NCI-H2196 treated with DMSO at 0.1 percent for 48 hours (cell line): Measurements from ENCODE around the gene ABCB9.
A peak's percentile ranks its signal among the peaks of the same experiment; 100 is the strongest.
"Not testable (repeated sequence)": the region's sequence is repeated elsewhere in the genome, so short reads cannot be mapped to it uniquely, and the experiment has no call there.

Experiments used
- DNase-seq: peaks from one replicate; lab custom pipeline; 2025; ENCODE audit not compliant: unreplicated experiment; lab: John Stamatoyannopoulos, UW

ABCB9 gene

DNA sequence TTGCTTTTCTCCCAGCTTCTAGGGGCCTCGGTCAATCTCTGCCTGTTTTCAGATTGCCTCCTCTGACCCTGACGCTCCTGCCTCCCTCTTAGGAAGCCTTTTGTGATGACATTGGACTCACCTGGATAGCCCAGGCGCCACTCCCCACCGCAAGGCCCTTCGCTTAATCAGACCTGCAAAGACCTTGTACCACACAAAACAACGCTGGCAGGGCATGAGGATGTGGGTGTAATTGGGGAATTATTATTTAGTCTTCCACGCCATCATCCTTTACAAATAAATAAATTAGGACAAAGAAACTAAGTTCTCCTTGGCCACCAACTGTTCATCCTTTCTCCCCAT, 62.6 kb downstream of the ABCB9 start:
- no peak for DNase-seq

DNA sequence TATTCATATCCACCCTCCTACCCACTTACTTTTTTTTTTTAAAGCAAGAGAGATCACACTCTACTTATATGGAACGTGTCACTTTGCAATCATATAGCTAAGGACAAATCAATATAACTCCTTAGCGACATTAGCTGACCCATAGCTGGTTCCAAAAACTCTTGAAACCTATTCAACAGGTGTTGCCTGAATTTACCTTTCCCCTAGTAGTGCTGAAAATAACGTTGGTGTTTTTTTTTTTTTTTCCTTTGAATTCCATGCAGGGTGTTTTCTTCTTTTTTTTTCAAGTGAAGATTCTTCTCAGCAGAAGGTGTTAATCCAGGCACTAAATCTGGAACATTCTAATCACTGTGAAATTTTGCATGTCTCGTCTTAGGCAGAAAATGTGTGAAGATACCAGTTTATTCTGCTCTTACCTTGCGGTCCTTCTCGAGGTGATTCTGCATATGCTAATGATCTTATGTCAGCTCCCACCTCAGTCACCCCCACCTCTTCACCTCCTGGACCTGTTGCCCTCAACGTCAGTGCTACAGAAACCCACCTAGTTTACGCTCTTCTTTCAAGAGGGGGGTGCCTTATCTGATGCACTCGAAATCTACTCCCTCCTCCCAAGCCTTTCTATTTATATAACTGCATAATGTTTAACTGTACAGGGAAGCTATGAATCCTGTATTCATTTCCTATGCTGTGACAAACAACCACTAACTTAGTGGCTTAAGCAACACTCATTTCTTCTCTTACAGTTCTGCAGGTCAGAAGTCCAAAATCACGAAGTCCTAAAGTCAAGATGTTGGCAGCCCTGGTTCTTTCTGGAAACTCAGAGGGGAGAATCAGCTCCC, 63.2 kb downstream of the ABCB9 start:
- DNase-seq = no peak

DNA sequence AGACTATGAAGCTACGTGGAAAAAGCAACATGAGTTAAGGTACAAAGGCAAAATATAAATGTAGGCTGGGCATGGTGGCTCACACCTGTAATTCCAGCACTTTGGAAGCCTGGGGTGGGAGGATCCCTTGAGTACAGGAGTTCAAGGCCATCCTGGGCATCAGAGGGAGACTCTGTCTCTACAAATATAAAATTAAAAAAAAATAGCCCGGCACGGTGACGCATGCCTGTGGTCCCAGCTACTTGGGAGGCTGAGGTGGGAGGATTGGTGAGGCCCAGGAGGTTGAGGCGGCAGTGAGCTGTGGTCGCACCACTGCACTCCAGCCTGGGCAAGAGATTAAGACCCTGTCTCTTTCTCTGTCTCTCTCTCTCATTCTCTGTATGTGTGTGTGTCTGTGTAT, 66.4 kb downstream of the ABCB9 start:
- no peak for DNase-seq

DNA sequence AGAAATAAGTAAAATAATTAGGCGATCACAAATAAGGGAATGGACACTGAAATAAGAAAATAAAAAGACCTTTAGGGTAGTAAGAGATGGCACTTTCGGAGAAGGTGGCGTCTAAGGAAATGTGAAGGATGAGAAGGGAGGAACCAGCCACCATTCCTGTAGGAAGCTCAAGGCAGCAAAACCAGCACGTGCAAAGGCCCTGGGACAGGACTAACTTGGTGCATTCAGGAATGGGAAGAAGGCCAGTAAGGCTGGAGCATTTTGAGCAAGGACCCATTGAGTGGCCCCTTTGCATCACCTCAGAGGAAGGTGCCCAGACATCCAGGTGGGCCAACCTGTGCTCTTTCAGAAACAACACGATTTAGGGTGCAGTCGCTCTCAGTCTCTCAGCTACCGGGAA, 69.6 kb downstream of the ABCB9 start:
- no peak for DNase-seq

DNA sequence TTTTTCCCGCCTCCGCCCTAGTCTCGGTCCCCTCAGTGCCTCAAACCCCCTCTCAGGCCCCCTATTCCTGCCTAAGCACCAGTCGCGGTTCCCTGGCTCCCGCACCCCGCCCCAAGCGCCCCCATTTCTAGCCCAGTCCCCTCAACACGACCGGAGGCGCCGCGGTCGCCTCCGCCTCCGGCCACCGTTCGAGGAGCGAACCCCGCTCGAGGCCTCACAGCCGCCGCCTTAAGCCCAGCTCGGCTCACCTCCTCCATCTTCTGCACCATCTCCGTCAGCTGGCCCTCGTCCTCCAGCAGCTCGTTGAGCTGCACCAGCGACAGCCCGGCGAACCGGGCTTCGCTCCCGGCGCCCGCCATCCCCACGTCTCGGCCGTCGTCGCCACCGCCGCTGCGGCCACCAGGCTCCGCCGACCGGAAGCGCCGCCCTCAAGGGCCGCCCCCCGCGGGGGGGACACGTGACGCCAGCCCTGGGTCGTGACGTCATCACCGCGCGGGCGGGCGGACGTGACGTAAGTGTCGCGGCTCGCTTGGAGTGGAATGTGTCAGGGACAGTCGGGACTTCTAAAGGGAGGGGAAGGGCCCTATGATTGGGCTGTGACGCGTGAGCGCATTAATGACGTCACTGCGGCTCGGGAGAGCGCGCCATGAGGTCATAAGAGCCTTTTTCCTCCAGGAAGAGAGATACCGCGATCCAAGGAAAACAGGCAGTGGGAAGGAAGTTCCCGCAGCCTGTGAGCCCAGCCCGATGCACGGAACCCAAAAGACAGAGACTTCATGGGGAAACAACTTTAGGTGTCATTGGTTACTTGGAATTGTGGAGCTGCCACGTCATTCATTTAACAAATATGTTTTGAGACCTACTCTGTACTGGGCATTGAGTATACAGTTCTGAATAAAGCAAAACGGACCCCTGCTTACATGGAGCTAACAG, 70.3 kb downstream of the ABCB9 start, which contains the start of gene VPS37B:
Gene VPS37B (minus strand): TSS at position 421 of the 933 bp plus-strand sequence. CDS start 62 bp downstream, at position 359.
- peak; percentile 49 for DNase-seq

DNA sequence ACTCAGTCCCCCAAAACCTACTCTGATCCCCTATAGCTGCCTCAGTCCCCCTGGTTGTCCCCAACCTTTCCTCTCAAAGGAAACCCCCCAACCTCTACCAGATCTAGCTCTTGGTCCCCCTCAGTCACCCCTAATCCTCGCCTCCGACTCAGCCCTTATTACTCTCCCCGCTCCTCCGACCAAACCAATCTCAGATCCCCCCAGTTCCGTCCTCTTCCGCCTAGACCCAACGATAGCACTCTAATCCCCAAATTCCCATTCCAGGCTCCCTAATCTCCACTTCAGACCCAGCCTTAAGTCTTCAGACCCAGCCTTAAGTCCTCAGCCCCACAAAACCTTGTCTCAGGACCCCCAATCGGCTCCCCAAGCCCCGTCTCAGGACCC, 71.0 kb downstream of the ABCB9 start:
- DNase-seq = no peak

DNA sequence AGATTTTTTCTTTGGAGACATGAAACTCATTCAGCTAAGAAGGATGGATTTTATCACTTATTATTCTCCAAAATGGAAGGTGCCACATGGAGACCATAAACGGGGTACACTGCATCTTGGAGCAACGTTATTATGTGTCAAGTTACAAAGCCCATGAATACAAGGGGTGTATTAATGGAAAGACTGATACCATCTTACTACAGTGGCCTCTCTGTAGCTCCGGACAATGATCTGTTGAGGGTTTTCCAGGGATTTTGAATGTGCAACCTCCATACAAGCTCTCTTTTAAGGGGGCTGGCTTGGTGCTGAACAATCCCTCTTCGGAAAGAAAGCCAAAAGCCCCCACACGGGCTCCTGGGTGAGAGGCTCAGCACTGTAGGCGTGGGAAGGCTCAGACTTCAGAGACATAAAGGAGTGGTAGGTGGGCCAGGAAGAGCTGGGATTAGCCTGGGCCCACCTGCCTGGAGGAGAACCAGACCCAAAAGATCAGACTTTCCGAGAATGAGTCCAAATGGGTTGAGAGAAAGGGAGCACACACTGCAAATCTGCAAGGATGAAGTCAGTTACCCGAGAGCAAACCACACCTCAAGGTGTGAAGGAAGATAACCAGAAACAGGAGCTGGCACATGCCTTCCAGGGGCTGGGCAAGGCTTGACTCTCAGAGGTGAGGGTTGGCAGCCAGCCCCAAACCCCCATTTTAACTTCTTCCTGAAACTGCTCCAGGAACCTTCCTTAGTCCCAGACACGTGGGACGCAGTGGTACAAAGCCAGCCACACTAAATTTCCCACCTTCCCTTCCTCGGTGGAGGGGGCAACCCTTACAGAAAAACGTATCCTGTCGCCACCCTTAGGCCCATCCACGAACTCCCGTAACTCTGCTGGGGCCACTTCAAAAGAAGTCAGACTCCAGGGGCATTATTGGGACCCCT, 71.8 kb downstream of the ABCB9 start:
- no peak for DNase-seq

DNA sequence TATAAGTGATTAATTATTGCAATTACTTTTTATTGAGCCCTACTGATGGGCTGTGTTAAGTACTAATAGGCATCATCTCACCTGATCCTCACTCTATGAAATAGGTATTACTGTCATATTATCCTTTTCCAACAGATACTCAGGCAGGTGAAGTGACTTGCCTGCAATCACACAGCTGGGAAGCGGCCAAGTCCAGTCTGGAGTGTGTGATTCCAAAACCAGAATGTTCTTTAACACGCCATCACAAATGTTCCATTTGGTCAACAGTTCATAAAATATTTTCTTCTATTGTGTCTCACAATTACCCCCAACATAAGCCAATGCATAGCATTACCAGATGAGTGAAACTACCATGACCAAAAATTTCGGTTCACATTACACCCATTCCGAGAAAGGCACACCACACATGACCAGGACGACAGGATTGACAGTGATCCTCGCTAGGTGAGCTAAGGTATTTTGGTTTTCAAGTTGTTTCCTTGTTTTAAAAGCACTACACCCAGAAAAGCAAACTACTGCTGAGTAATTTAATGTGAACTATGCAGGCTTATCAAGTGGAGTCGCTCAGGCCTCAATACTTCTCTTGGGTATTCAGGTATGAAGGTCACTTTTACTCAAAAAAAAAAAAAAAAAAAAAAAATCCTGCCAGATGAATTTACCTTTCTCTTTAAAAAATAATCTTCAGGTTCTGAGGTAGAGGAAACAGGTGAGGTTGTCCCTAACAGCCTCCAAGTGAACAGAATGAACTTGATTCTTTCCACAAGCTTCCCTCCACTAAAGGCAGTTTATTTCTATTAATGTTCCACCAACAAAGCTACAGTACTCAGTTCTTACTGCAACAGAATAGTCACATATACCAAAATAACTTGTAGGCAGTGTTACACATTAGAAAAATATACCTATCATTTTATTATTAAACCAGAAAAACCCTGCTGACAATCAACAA, 72.8 kb downstream of the ABCB9 start:
- DNase-seq = no peak

DNA sequence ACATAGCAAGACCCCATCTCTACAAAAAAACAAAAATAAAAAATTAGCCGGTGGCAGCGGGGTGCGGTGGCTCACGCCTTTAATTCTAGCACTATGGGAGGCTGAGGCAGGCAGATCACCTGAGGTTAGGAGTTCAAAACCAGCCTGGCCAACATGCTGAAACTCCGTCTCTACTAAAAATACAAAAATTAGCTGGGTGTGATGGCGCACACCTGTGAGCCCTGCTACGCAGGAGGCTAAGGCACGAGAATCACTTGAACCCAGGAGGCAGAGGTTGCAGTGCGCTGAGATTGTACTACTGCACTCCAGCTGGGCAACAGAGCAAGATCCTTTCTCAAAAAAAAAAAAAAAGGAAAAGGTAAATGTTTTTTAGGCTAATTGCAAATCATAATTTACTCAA, 73.5 kb downstream of the ABCB9 start:
- not testable (repeated sequence) for DNase-seq

DNA sequence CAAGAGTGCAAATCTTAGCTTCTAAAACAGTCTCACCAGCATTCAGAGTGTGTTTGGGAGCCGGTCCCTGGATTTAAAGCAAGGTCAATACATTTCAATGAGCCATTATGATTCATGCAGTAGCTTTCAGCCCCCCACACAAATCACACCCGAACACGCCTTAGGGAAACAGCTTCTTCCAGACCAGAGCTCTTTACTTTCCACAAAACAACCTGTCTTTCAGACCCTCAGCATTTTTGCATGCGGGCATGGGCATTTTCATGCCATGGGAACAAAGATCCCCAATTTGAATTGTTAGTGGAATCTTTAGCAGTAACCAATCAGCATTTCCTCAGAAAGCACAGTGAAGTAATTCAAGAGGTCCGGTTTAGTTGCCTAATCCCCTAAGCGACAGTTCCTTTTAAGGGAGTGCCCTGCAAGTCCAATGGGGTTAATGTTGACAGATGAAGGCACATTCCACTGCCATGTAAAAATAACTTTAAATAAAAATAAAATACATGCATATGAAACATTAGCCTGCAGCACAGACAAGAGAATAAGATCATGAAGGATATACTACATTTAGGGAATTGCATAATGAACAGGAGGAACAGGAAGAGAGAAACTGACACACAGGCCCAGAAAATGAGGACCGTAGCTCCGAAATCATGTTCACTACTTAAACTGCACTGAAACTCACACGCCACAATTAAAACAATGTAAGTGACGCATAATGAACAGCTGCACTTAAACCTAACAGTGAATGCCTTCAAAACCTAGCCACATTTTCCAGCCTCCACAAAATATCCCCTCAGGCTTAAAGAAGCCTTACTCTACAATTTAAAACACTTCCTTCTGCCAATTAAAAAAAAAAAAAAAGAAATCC, 74.4 kb downstream of the ABCB9 start:
- no peak for DNase-seq

DNA sequence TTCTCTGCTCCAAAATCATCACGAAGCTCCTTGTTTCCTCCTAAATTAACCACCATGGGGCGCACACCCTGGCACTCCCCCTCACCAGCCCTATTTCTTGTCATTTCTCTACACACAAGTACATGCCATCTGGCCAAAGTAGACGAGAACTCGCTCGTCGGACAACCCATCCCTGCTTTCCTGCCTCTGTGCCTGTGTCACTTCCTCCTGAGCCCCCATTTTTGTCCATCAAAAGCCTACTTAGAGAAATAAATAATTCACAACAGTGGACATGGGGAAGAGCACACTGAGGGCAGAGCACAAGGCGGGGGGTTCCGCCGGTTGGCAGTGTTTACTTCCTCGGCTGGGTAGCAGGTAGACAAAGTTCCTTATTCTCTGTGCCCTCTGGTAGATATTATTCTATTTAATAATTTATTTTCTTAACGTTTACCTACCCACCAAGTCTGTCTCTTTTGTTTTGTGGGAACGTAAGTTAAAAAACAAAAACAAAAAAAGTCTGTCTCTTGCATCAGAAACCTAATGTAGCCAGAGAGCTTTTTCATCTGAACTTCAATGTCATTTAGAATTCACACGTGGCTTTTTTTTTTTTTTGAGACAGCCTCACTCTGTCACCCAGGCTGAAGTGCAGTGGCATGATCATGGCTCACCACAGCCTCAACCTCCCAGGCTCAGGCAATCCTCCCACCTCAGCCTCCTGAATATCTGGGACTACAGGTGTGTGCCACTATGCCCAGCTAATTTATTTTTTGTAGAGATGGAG, 76.3 kb downstream of the ABCB9 start:
- DNase-seq = no peak

DNA sequence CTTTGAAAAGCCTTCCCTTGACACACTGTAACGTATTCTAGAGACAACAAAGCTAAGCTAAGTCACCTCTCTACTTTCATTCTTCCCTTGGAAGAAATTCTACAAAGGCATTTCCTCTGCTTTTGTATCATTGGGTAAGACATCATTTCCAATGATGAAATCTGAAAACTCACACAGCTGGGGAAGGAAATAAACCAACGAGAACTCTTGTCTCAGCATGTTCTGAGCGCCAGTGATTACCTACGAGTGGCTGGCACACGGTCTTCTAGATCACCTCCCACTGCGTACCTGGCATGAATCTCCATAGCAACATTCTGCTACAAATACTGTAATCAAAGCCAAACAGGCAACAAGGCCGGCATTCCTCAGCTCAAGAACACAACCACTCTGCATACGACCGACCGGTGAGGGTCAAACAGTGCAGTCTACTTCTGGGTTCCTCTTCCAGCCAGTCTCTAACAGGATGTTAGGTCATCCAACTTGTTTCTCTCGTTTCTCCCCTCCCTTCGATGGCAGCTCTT, 78.0 kb downstream of the ABCB9 start:
- DNase-seq = peak; percentile 87

DNA sequence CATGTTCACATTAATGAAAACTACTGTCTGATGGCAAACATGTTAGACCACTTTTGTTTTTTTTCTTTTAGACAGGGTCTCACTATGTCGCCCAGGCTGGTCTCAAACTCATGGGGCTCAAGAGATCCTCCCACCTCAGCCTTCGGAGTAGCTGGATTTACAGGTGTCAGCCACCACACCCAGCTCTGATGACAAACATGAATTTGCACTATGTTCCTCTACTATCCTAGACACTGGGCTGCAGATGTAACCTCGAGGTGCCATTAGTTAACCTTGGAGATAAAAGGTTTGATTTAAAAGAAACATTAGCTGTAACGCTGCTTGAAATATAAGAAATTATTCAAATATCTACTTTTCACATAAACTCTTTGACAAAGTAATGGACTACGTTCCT, 78.4 kb downstream of the ABCB9 start:
- no peak for DNase-seq

DNA sequence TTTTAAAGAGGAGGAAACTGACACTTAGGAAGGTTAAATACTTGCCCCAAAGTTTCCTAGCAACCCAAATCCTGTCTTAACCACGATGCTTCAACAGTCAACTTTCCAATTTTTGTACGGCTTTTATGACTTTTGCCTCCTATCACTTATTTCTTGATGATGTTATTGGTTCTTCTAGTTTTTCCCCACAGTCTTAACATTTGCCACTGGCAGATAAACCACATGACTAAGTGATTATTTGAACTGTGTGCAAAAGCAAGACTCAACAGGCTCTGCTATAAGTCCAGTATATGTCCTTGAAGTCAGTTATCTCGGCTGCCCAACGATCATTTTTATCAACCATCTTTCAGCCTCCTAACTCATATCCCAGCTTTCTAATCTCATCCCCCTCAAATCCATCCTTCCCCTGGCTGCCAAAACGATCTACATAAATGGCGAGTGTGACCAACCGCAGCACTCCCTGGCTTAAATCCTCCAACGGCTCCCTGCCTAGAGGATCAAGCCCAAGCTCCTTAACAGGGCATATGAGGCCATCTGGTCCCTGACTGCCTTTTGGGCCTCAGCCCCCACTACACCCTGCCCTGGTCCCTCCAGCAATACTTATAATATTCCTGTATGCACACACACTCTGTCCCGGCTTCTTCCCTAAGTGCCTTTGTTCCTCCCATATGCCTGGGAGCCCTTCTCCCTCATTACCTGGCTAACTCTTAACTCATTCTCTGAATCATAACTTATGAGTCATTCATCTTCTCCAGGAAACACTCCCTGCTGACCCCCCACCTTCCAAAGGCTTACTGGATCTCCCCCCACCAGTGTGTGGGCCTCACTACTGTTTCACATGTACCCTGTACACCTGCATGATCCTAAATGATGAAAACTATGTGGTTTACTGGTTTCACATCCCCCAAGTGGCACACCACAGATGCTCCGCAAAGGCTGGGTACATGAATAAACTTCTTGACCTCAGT, 79.1 kb downstream of the ABCB9 start:
- no peak for DNase-seq

DNA sequence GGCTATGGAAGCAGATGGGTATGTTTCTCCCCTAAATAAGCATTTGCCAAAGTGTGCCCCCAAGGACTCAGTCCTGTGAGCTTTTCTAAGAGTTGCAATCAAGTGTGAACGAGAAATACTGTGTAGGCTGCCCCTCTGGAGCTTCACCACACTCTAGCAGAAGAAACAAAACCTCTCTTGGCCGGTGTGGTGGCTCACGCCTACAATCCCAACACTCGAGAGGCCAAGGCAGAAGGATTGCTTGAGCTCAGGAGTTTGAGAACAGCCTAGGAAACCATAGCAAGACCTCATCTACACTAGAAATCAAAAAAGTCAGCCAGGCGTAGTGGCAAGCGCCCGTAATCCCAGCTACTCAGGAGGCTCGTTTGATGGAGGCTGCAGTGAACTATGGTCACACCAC, 80.1 kb downstream of the ABCB9 start:
- DNase-seq = no peak

DNA sequence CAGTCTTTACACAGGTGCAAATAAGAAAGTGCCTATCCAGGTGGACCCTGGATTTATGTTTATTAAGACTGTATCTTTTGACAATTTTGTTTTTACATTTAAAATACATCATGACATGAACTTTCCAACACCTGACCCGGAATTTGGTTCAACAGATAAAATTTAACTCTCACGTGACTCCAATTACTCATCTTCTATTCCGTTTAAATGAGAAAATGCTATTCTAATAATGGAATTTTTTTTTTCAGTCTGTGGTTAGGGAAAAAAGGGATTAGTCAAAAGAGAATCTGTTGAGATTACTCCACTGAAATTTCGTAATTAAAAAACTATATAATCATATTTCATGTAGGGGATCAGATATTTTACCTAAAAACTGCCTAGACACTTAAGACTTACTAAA, 81.4 kb downstream of the ABCB9 start:
- DNase-seq = no peak
